Uterus (tissue), 2 donors: Measurements from ENCODE around the gene WDR87.

Experiments used
- POLR2A ChIP-seq, 2 donors: fragments of 450-650 bp; IDR thresholded peaks; one replicate each; pipeline ENCODE4 v1.6.1; 2016; ENCODE audit warnings: antibody characterized with exemption in 2 of 2, mild to moderate bottlenecking in 1 of 2, moderate library complexity in 1 of 2
- TF ChIP-seq, protein P1 (sequence below), 4 experiments: fragments of 200-600 bp in 2 of 4; fragments of 450-650 bp in 2 of 4; sonication (generic) in 2 of 4; IDR thresholded peaks; one replicate each; pipeline ENCODE4 v1.5.1; 2016 to 2019; ENCODE audit warnings: antibody characterized with exemption in 4 of 4, mild to moderate bottlenecking in 2 of 4, moderate library complexity in 1 of 4

DNA sequence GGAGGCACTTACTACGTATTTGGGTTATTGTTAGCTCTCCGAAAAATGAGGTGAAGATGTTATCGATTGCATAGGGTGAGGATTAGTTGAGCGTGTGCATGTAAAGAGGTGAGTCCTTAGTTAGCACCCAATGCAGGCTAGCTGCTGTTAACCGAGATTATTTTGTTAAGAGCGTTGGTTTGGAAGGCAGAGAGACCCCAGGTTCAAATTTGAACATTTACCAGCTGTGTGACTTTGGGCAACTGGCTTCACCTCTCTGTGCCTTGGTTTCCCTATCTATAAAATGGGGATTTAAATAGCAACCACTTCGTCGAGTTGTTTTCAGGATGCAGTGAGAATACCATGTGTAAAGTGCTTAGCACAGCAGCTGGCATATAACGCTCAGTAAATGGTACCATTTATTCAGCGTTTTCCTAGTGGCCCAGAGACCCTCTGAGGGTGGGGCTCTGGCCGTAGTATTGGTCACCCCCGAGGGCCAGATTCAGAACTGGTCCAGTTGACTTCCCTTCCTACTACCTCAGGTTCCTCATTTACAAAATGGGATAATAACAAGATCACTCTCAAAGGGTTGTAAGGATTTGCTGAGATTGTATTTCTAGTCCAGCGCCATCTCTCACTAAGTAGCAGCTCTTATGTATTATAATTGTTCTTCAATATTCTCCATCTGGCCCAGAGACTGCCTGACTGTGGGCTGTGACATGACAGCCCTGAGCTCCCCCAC, 1.5 kb upstream of the WDR87 start:
- TF ChIP-seq, protein P1, sequence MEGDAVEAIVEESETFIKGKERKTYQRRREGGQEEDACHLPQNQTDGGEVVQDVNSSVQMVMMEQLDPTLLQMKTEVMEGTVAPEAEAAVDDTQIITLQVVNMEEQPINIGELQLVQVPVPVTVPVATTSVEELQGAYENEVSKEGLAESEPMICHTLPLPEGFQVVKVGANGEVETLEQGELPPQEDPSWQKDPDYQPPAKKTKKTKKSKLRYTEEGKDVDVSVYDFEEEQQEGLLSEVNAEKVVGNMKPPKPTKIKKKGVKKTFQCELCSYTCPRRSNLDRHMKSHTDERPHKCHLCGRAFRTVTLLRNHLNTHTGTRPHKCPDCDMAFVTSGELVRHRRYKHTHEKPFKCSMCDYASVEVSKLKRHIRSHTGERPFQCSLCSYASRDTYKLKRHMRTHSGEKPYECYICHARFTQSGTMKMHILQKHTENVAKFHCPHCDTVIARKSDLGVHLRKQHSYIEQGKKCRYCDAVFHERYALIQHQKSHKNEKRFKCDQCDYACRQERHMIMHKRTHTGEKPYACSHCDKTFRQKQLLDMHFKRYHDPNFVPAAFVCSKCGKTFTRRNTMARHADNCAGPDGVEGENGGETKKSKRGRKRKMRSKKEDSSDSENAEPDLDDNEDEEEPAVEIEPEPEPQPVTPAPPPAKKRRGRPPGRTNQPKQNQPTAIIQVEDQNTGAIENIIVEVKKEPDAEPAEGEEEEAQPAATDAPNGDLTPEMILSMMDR (IDR thresholded peaks at IDR 0.05) = no peak
- TF ChIP-seq POLR2A (IDR thresholded peaks at IDR 0.05) = no peak
